Cardiac muscle cell (in vitro differentiated cells and primary cell): ENCODE results near the gene LIPT2. TPM values are rescaled to one million over a fixed set of nuclear protein-coding genes. Genes with fewer than 3 reads are reported as not detected.

Experiments
- DNase-seq, 2 donors: peaks; one replicate each; pipeline versions ENCODE4 v3.0.0 to v3.0.0-alpha.2; 2010 to 2017; ENCODE audit warnings: low read depth in 1 of 2, low spot score in 1 of 2
- H3K27ac ChIP-seq: fragments of 200-600 bp; sonication (generic); 2 replicates; pipeline ENCODE4 v1.5.1; 2016
- H3K27me3 ChIP-seq: fragments of 200-600 bp; sonication (generic); 2 replicates; pipeline ENCODE4 v1.6.0; 2016; ENCODE audit warnings: control low read depth
- H3K36me3 ChIP-seq: fragments of 200-600 bp; sonication (generic); 2 replicates; pipeline ENCODE4 v1.5.1; 2016; ENCODE audit warnings: control low read depth
- H3K4me1 ChIP-seq: fragments of 200-600 bp; sonication (generic); 2 replicates; pipeline ENCODE4 v1.8.1; 2017; ENCODE audit warnings: low read depth, mild to moderate bottlenecking, mixed run types
- H3K4me3 ChIP-seq: fragments of 200-600 bp; sonication (generic); 2 replicates; pipeline ENCODE4 v1.5.1; 2016; ENCODE audit warnings: mild to moderate bottlenecking
- H3K9me3 ChIP-seq: fragments of 200-600 bp; sonication (generic); 2 replicates; pipeline ENCODE4 v1.5.1; 2017; ENCODE audit warnings: low read depth, mild to moderate bottlenecking, control low read depth
- polyA plus RNA-seq: library from polyadenylated mRNA; unstranded; fragments of >200 nt; fragmentation: Nextera tagmentation; extraction: Ambion mirVana; gene quantifications from 2 replicates; pipeline ENCODE4 v1.2.1, GENCODE V29; 2016
- total RNA-seq: library from RNA; depleted of rRNA; stranded (reverse); fragments of >200 nt; gene quantifications from 2 replicates; pipeline ENCODE4 v1.2.3, GENCODE V29; 2016
- TF ChIP-seq, protein P1 (sequence below): IDR thresholded peaks from 2 replicates; pipeline ENCODE4 v1.5.1; 2012; ENCODE audit warnings: low read depth, mild to moderate bottlenecking, low read length

LIPT2 gene
- total and polyA plus RNA-seq, 2 experiments from 2014 or later, result 22.5 to 26.9 TPM

DNA sequence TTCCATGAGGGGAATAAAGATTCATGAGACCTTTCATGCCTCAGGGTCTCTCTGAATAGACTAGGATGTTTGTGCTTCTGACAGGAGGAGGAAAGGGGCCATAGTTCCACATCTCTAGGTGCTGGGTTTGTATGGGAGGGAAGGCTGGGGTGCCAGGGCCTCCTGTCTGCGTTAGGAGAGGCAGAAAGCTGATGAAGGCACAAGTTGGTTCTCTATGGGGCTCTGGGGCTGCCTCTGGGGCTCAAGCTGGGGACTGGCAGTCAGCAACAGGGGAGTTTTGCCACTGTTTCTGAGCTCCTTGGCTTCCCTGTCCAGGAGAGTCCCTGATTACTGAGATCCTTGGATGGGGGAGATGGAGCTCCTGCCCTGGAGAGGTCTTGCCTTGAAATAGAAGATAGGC lies 30.3 kb downstream of the LIPT2 start:
- TF ChIP-seq, protein P1, sequence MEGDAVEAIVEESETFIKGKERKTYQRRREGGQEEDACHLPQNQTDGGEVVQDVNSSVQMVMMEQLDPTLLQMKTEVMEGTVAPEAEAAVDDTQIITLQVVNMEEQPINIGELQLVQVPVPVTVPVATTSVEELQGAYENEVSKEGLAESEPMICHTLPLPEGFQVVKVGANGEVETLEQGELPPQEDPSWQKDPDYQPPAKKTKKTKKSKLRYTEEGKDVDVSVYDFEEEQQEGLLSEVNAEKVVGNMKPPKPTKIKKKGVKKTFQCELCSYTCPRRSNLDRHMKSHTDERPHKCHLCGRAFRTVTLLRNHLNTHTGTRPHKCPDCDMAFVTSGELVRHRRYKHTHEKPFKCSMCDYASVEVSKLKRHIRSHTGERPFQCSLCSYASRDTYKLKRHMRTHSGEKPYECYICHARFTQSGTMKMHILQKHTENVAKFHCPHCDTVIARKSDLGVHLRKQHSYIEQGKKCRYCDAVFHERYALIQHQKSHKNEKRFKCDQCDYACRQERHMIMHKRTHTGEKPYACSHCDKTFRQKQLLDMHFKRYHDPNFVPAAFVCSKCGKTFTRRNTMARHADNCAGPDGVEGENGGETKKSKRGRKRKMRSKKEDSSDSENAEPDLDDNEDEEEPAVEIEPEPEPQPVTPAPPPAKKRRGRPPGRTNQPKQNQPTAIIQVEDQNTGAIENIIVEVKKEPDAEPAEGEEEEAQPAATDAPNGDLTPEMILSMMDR, result no peak
- DNase-seq, result no peak

DNA sequence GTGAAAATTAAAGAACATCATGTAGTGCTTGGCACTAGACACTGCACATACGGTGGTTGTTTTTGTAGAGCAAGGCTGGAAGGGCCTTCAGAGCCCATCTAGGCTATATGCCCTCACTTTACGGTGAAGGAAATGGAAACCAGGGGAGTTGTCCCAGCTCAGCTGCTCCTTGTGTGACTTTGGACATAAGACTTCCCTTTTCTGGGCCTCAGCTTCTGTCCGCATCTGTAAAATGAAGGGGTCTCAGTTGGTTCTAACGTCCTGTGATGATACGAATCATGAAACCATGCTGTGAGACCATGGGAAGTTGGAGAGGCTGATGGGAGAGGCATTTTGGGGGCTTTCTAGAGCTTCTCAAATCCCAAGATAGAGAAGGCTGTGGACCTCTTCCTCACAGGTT lies 30.9 kb downstream of the LIPT2 start:
- Histone ChIP-seq H3K36me3 (no peaks in the 10 kb centered on the region), H3K27ac (no peak overlapping the region), H3K9me3 (no peaks in the 10 kb centered on the region), H3K4me1 (no peaks in the 10 kb centered on the region), H3K27me3 (no peaks in the 10 kb centered on the region), H3K4me3 (no peak overlapping the region)
- no peak for DNase-seq
- TF ChIP-seq, protein P1, result no peak

More for the DNA sequence above, 30.3 kb downstream of the LIPT2 start:
- no peak overlapping the region for H3K4me3 ChIP-seq
- no peak overlapping the region for H3K27ac ChIP-seq
- no peaks in the 10 kb centered on the region for H3K4me1 ChIP-seq
- no peaks in the 10 kb centered on the region for H3K9me3 ChIP-seq
- H3K36me3 ChIP-seq, result no peaks in the 10 kb centered on the region
- H3K27me3 ChIP-seq, result no peaks in the 10 kb centered on the region

DNA sequence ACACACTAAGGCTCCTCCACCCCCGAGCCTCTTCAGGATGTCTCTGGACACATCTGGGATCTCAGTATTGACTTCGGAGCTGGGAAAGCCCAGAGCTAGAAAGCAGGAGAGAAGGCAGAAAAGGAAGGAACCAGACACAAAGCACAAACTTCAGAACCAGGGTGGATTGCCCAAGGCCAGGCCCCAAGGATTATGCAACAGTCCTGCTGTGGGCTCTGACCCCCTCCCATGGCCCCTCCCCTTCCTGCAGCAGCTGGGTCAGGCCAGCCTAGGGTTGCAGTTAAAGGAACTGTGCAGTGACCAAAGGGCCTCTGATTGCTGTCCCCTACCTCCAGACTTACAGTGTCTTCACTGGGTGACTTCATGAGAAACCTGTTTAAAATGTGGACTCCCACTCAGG lies 31.5 kb downstream of the LIPT2 start:
- Histone ChIP-seq H3K27ac (no peak overlapping the region), H3K4me3 (no peak overlapping the region), H3K4me1 (no peaks in the 10 kb centered on the region), H3K9me3 (no peaks in the 10 kb centered on the region), H3K36me3 (no peaks in the 10 kb centered on the region), H3K27me3 (no peaks in the 10 kb centered on the region)
- TF ChIP-seq, protein P1, result no peak
- peak in 1 of 2 donors; percentile 89 for DNase-seq

DNA sequence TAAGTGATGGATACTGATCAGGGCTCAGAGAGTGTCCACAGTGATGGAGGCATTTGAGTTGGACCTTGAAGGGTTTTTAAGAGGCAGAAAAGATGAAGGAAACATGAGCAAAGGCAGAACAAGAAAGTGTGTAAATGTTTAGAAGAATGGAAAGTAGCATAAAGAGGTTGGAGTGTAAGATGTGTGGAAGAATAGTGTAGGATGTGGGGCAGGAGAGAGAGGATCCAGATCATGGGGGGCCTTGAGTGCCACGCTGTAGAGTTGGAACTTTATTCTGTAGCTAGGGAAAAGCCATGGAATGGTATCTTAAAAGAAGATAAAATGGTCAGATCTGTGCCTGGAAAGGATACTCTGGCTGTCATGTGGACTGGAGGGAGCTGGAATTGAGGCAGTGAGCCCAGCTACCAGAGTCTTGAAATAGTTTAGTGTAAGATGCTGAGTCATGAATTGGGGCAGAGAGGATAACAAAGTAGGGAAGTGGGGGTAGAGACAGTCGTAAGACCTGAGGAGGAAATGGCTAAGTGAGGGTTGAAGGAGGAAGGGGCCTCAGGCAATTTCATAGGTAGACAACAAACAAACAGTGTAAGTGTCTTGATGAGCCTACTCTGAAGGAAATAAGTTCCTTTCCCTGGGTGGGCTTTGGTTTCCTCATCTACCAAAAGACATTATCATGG lies 32.9 kb downstream of the LIPT2 start:
- Histone ChIP-seq H3K36me3 (no peaks in the 10 kb centered on the region), H3K27ac (no peak overlapping the region), H3K4me3 (no peak overlapping the region), H3K4me1 (no peaks in the 10 kb centered on the region), H3K27me3 (no peaks in the 10 kb centered on the region), H3K9me3 (no peaks in the 10 kb centered on the region)
- peak in 1 of 2 donors; percentile 88 for DNase-seq
- TF ChIP-seq, protein P1, result no peak

DNA sequence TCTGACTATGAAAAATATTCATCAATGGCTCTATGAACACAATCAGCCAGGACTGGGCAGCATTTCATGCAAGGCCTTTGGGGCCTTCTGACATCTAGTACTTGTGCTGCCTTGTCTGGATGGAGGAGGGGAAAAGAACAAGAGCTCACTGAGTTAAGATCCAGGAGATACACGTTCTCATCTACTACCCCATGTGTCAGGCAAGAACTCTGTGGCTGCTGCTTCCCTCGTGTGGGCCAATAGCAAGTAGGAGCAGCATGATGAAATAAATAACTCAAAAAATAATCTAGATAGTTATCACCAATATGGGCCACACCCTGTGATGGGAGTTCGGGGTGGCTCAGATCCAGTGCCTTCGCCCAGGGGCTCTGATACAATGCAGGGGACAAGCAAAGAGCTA lies 33.5 kb downstream of the LIPT2 start:
- Histone ChIP-seq H3K4me1 (no peaks in the 10 kb centered on the region), H3K4me3 (no peak overlapping the region), H3K27me3 (no peaks in the 10 kb centered on the region), H3K36me3 (no peaks in the 10 kb centered on the region), H3K9me3 (no peaks in the 10 kb centered on the region), H3K27ac (no peak overlapping the region)
- TF ChIP-seq, protein P1, result no peak
- peak in 1 of 2 donors; percentile 27 for DNase-seq

DNA sequence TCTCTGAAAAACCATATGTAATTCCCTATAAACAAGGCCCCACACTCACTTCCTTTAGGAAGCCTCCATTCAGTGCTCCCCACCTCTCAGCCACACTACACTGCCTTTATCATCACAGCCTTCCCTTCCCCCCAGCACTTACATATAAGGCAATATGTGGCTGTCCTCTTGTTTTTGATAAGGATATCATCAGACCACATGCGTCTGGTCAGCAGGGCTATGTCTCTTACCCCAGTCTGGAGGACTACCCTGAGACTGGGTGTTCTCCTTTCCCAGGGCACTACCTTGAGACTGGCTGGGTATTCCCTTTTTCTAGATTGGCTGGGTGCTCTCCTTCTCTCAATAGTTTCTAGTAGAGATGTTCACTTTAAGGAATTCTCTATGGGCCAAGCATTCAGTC lies 33.9 kb downstream of the LIPT2 start:
- TF ChIP-seq, protein P1, result no peak
- H3K36me3 ChIP-seq, result no peaks in the 10 kb centered on the region
- no peaks in the 10 kb centered on the region for H3K9me3 ChIP-seq
- H3K27ac ChIP-seq, result no peak overlapping the region
- H3K27me3 ChIP-seq, result no peaks in the 10 kb centered on the region
- no peak overlapping the region for H3K4me3 ChIP-seq
- peak in 1 of 2 donors; percentile 34 for DNase-seq
- no peaks in the 10 kb centered on the region for H3K4me1 ChIP-seq
